ENCODE results near the gene ERC2. TPM values are rescaled to one million over a fixed set of nuclear protein-coding genes. Genes with fewer than 3 reads are reported as not detected.

ERC2 gene
- total RNA-seq, 1 donor from 2014 or later = 7.4 TPM

- no peaks in the 10 kb centered on the region for H3K9me3 Mint-ChIP-seq (ENCODE audit: unreplicated experiment)
- no peak for DNase-seq (ENCODE audit: low read depth)
- H3K27me3 ChIP-seq (ENCODE audit: insufficient read depth, low read length) = no peaks in the 10 kb centered on the region
- no peaks in the 10 kb centered on the region for H3K9me3 ChIP-seq (ENCODE audit: insufficient read depth, low read depth, low read length)
- FAIRE-seq = no peak
- H3K9ac ChIP-seq (ENCODE audit: low read length) = no peak overlapping the region
- H3K4me3 Mint-ChIP-seq (ENCODE audit: unreplicated experiment) = no peak overlapping the region
- H3K4me1 Mint-ChIP-seq (ENCODE audit: low read depth, unreplicated experiment) = no peaks in the 10 kb centered on the region
- H3K4me1 ChIP-seq (ENCODE audit: insufficient read depth, low read length) = no peaks in the 10 kb centered on the region
- H3K4me3 ChIP-seq (ENCODE audit: insufficient read depth, low read depth, low read length) = no peak overlapping the region
- no peak overlapping the region for H3K27ac ChIP-seq (ENCODE audit: low read depth, low read length)
- H3K36me3 Mint-ChIP-seq (ENCODE audit: low read depth, unreplicated experiment) = no peaks in the 10 kb centered on the region
- H4K20me1 ChIP-seq (ENCODE audit: insufficient read depth, low read length) = no peaks in the 10 kb centered on the region
- no peak overlapping the region for H3K4me2 ChIP-seq (ENCODE audit: low read length)
- H3K27ac Mint-ChIP-seq (ENCODE audit: unreplicated experiment) = no peak overlapping the region
- no peaks in the 10 kb centered on the region for H3K36me3 ChIP-seq (ENCODE audit: insufficient read depth, low read length)
- no peak for TF ChIP-seq EZH2 (IDR thresholded peaks at IDR 0.05; ENCODE audit: insufficient read depth, low read length)
- no peak for TF ChIP-seq CTCF (IDR thresholded peaks at IDR 0.05; ENCODE audit: insufficient read depth, low read depth, low read length)
- H3K79me2 ChIP-seq (ENCODE audit: insufficient read depth, low read length) = no peaks in the 10 kb centered on the region
- no peak overlapping the region for H2AFZ ChIP-seq (ENCODE audit: low read depth, low read length)
- H3K27me3 Mint-ChIP-seq (ENCODE audit: low read depth, unreplicated experiment) = no peaks in the 10 kb centered on the region
Measured at GRCh38 chr3:55779543-55779942, 688.7 kb downstream of the ERC2 start.

GRCh38 chr3:55775366-55776154 is 692.7 kb downstream of the ERC2 start:
- H3K4me3 Mint-ChIP-seq (ENCODE audit: unreplicated experiment) = no peak overlapping the region
- FAIRE-seq = no peak
- no peak for DNase-seq (ENCODE audit: low read depth)
- Histone ChIP-seq H3K4me2 (ENCODE audit: low read length) (no peak overlapping the region), H3K27ac (ENCODE audit: low read depth, low read length) (no peak overlapping the region), H3K4me1 (ENCODE audit: insufficient read depth, low read length) (no peaks in the 10 kb centered on the region), H3K79me2 (ENCODE audit: insufficient read depth, low read length) (no peaks in the 10 kb centered on the region), H3K27me3 (ENCODE audit: insufficient read depth, low read length) (no peaks in the 10 kb centered on the region), H3K36me3 (ENCODE audit: insufficient read depth, low read length) (no peaks in the 10 kb centered on the region), H3K4me3 (ENCODE audit: insufficient read depth, low read depth, low read length) (no peak overlapping the region), H2AFZ (ENCODE audit: low read depth, low read length) (no peak overlapping the region), H4K20me1 (ENCODE audit: insufficient read depth, low read length) (no peaks in the 10 kb centered on the region), H3K9me3 (ENCODE audit: insufficient read depth, low read depth, low read length) (no peaks in the 10 kb centered on the region), H3K9ac (ENCODE audit: low read length) (no peak overlapping the region)
- H3K9me3 Mint-ChIP-seq (ENCODE audit: unreplicated experiment) = no peaks in the 10 kb centered on the region
- no peaks in the 10 kb centered on the region for H3K27me3 Mint-ChIP-seq (ENCODE audit: low read depth, unreplicated experiment)
- no peaks in the 10 kb centered on the region for H3K36me3 Mint-ChIP-seq (ENCODE audit: low read depth, unreplicated experiment)
- TF ChIP-seq CTCF (IDR thresholded peaks at IDR 0.05; ENCODE audit: insufficient read depth, low read depth, low read length) (no peak), EZH2 (IDR thresholded peaks at IDR 0.05; ENCODE audit: insufficient read depth, low read length) (no peak)
- H3K27ac Mint-ChIP-seq (ENCODE audit: unreplicated experiment) = no peak overlapping the region
- no peaks in the 10 kb centered on the region for H3K4me1 Mint-ChIP-seq (ENCODE audit: low read depth, unreplicated experiment)

GRCh38 chr3:55774856-55775255 is 693.4 kb downstream of the ERC2 start:
- Histone ChIP-seq H3K9me3 (ENCODE audit: insufficient read depth, low read depth, low read length) (no peaks in the 10 kb centered on the region), H2AFZ (ENCODE audit: low read depth, low read length) (no peak overlapping the region), H3K27ac (ENCODE audit: low read depth, low read length) (no peak overlapping the region), H3K4me2 (ENCODE audit: low read length) (no peak overlapping the region), H3K79me2 (ENCODE audit: insufficient read depth, low read length) (no peaks in the 10 kb centered on the region), H3K27me3 (ENCODE audit: insufficient read depth, low read length) (no peaks in the 10 kb centered on the region), H3K9ac (ENCODE audit: low read length) (no peak overlapping the region), H3K36me3 (ENCODE audit: insufficient read depth, low read length) (no peaks in the 10 kb centered on the region), H3K4me1 (ENCODE audit: insufficient read depth, low read length) (no peaks in the 10 kb centered on the region), H3K4me3 (ENCODE audit: insufficient read depth, low read depth, low read length) (no peak overlapping the region), H4K20me1 (ENCODE audit: insufficient read depth, low read length) (no peaks in the 10 kb centered on the region)
- Mint-ChIP-seq H3K36me3 (ENCODE audit: low read depth, unreplicated experiment) (no peaks in the 10 kb centered on the region), H3K4me1 (ENCODE audit: low read depth, unreplicated experiment) (no peaks in the 10 kb centered on the region), H3K27ac (ENCODE audit: unreplicated experiment) (no peak overlapping the region), H3K4me3 (ENCODE audit: unreplicated experiment) (no peak overlapping the region), H3K9me3 (ENCODE audit: unreplicated experiment) (no peaks in the 10 kb centered on the region), H3K27me3 (ENCODE audit: low read depth, unreplicated experiment) (no peaks in the 10 kb centered on the region)
- no peak for TF ChIP-seq EZH2 (IDR thresholded peaks at IDR 0.05; ENCODE audit: insufficient read depth, low read length)
- no peak for TF ChIP-seq CTCF (IDR thresholded peaks at IDR 0.05; ENCODE audit: insufficient read depth, low read depth, low read length)
- FAIRE-seq (no peak), DNase-seq (ENCODE audit: low read depth) (no peak)

Data from astrocyte (in vitro differentiated cells and primary cell).